Measurements from ENCODE around the gene PLPP1.
A peak's percentile ranks its signal among the peaks of the same experiment; 100 is the strongest.

The PLPP1 gene

DNA sequence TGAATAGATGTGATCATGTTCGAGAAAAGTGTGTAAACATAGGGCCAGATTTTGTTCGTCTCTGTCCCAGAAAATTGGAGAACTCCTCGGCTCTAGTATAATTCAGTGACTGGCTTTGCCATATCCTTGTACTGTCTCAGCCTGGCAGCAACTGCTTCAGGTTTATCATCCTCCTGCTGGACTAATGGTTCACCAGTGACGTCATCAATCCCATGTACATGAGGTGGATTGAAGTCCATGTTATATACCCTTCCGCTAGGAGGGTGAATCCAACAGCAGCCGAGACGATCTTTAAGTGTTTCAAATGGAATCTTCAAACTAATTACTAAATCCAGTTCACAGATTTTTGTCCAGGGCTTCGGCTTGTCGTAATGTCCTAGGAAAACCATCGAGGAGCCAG lies 17.1 kb upstream of the PLPP1 start:
- no peak for DNase-seq (ENCODE audit: low read depth)
- H3K4me3 ChIP-seq (ENCODE audit: control insufficient read depth, low read depth, low read length): no peak overlapping the region
- TF ChIP-seq, protein P1, sequence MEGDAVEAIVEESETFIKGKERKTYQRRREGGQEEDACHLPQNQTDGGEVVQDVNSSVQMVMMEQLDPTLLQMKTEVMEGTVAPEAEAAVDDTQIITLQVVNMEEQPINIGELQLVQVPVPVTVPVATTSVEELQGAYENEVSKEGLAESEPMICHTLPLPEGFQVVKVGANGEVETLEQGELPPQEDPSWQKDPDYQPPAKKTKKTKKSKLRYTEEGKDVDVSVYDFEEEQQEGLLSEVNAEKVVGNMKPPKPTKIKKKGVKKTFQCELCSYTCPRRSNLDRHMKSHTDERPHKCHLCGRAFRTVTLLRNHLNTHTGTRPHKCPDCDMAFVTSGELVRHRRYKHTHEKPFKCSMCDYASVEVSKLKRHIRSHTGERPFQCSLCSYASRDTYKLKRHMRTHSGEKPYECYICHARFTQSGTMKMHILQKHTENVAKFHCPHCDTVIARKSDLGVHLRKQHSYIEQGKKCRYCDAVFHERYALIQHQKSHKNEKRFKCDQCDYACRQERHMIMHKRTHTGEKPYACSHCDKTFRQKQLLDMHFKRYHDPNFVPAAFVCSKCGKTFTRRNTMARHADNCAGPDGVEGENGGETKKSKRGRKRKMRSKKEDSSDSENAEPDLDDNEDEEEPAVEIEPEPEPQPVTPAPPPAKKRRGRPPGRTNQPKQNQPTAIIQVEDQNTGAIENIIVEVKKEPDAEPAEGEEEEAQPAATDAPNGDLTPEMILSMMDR (conservative IDR thresholded peaks at IDR 0.05; ENCODE audit: control insufficient read depth, insufficient read depth, low read depth, low read length): no peak

- no peak for DNase-seq (ENCODE audit: low read depth)
- TF ChIP-seq, protein P1 (conservative IDR thresholded peaks at IDR 0.05; ENCODE audit: control insufficient read depth, insufficient read depth, low read depth, low read length): no peak
- H3K4me3 ChIP-seq (ENCODE audit: control insufficient read depth, low read depth, low read length): no peak overlapping the region
Observed at GRCh38 chr5:55551358-55551757, 16.6 kb upstream of the PLPP1 start.

- no peak overlapping the region for H3K4me3 ChIP-seq (ENCODE audit: control insufficient read depth, low read depth, low read length)
- TF ChIP-seq, protein P1 (conservative IDR thresholded peaks at IDR 0.05; ENCODE audit: control insufficient read depth, insufficient read depth, low read depth, low read length): no peak
- DNase-seq (ENCODE audit: low read depth): no peak
Observed at GRCh38 chr5:55547781-55548180, 13.0 kb upstream of the PLPP1 start.

DNA sequence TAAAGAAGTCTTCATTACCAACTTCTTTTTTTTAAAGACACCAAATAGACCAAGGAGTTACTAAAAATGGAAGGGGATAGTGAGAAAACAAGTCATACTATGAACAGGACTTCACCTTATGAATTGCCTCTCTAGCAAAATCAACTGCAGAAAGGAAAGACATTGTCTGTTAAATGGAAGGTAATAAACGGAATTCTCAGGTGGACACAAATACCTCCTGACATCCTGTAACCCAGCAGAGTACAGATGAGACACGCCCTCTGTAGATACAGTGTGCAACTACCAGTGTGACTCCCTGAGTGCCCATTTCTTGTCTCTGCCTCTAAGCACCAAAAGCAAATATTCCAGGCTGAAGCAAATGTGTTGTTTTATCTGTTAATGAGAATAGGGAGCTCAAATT lies 12.2 kb upstream of the PLPP1 start:
- H3K4me3 ChIP-seq (ENCODE audit: control insufficient read depth, low read depth, low read length): no peak overlapping the region
- DNase-seq (ENCODE audit: low read depth): no peak
- TF ChIP-seq, protein P1 (conservative IDR thresholded peaks at IDR 0.05; ENCODE audit: control insufficient read depth, insufficient read depth, low read depth, low read length): no peak

- peak; percentile 62 for DNase-seq (ENCODE audit: low read depth)
- TF ChIP-seq, protein P1 (conservative IDR thresholded peaks at IDR 0.05; ENCODE audit: control insufficient read depth, insufficient read depth, low read depth, low read length): no peak
- no peak overlapping the region for H3K4me3 ChIP-seq (ENCODE audit: control insufficient read depth, low read depth, low read length)
Observed at GRCh38 chr5:55544341-55544740, 9.6 kb upstream of the PLPP1 start.

DNA sequence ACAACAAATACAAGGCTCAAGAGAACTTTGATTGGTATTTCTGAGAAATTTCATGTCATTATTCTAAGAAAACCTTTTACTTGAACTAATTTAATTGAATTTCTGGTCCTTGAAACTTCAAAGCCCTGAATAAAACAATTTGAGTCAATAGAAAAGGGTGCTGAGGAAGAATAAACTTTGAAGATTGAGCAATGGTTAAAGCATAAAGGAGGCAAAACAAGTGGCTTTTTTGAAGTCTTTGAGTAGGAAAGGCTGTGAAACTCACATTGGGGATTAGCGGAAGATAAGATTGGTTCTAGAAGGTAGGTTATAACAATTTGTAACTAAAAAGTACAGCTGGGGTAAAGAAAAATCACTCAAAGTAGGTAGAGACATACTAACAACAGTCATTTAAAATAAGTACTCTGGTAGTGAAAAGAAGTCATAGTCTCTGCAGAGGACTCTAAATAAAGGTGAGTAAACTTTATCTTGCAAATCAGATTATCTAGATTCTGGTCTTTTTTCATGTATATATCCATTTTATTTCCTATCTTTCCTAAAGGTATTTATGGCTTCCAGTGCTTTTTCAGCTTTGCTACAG lies 6.4 kb upstream of the PLPP1 start:
- TF ChIP-seq, protein P1 (conservative IDR thresholded peaks at IDR 0.05; ENCODE audit: control insufficient read depth, insufficient read depth, low read depth, low read length): no peak
- DNase-seq (ENCODE audit: low read depth): no peak

DNA sequence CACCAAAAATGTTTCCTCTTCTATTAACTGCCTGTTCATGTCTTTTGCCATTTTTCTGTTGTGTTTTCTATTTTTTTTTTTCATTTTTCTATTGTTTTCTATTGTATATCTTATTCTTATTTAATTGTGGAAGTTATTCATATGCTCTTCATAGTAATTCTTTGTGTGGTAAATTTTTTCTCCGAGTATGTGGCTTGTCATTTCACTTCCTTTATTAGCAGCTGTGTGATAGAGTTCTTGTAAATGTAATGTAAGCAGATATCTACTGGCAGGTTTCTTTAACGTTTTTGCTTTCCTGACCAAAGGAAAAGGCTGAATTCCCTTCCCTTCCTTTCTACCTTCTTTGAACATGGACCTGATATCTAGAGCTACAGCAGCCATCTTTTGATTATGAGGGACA lies 5.8 kb upstream of the PLPP1 start:
- TF ChIP-seq, protein P1 (conservative IDR thresholded peaks at IDR 0.05; ENCODE audit: control insufficient read depth, insufficient read depth, low read depth, low read length): no peak
- no peak for DNase-seq (ENCODE audit: low read depth)
- H3K4me3 ChIP-seq (ENCODE audit: control insufficient read depth, low read depth, low read length): no peak overlapping the region

More for the DNA sequence above, 6.4 kb upstream of the PLPP1 start:
- H3K4me3 ChIP-seq (ENCODE audit: control insufficient read depth, low read depth, low read length): no peak overlapping the region

All from fibroblast of mammary gland (primary cell).